Epidermal melanocyte (primary cell): ENCODE results near the gene INPP5K.
"Not testable (repeated sequence)": the region's sequence is repeated elsewhere in the genome, so short reads cannot be mapped to it uniquely, and the experiment has no call there.

Experiments
- DNase-seq: peaks from one replicate; pipeline ENCODE4 v3.0.0; 2011; ENCODE audit warnings: low spot score; ENCODE audit not compliant: insufficient read length

The INPP5K gene

GRCh38 chr17:1548032-1548431 lies 31.6 kb upstream of the INPP5K start:
- DNase-seq: no peak

- no peak for DNase-seq
Observed at GRCh38 chr17:1546292-1546922, 30.0 kb upstream of the INPP5K start.

GRCh38 chr17:1545618-1546017 lies 29.2 kb upstream of the INPP5K start:
- no peak for DNase-seq

GRCh38 chr17:1542316-1542715 lies 25.9 kb upstream of the INPP5K start:
- DNase-seq: no peak

GRCh38 chr17:1541367-1541904 lies 25.0 kb upstream of the INPP5K start:
- DNase-seq: no peak

GRCh38 chr17:1539811-1540210 lies 23.4 kb upstream of the INPP5K start:
- DNase-seq: no peak

- DNase-seq: no peak
Observed at GRCh38 chr17:1535737-1536136, 19.3 kb upstream of the INPP5K start.

GRCh38 chr17:1533661-1534325 lies 17.4 kb upstream of the INPP5K start:
- no peak for DNase-seq

GRCh38 chr17:1532836-1533602 lies 16.6 kb upstream of the INPP5K start:
- no peak for DNase-seq

- DNase-seq: no peak
Observed at GRCh38 chr17:1529863-1530262, 13.5 kb upstream of the INPP5K start.

- DNase-seq: not testable (repeated sequence)
Observed at GRCh38 chr17:1526876-1527275, 10.5 kb upstream of the INPP5K start.

GRCh38 chr17:1522626-1523025 lies 6.2 kb upstream of the INPP5K start:
- DNase-seq: no peak

GRCh38 chr17:1521086-1521640 lies 4.8 kb upstream of the INPP5K start:
- DNase-seq: no peak

- DNase-seq: no peak
Observed at GRCh38 chr17:1519678-1520077, 3.3 kb upstream of the INPP5K start.

- no peak for DNase-seq
Observed at GRCh38 chr17:1518410-1518809, 2.0 kb upstream of the INPP5K start.

- peak; percentile 87 for DNase-seq
Observed at GRCh38 chr17:1515640-1516387, 598 bp downstream of the INPP5K start.

- no peak for DNase-seq
Observed at GRCh38 chr17:1512351-1512750, 4.1 kb downstream of the INPP5K start.

GRCh38 chr17:1511756-1512321 lies 4.6 kb downstream of the INPP5K start:
- peak; percentile 83 for DNase-seq

GRCh38 chr17:1511290-1511689 lies 5.1 kb downstream of the INPP5K start:
- no peak for DNase-seq

GRCh38 chr17:1509290-1509881 lies 7.0 kb downstream of the INPP5K start:
- no peak for DNase-seq
